ENCODE data around the gene ASTN2.

Gene ASTN2

GRCh38 chr9:116493183-116493860 is 921.5 kb downstream of the ASTN2 start:
- Histone ChIP-seq H3K4me3 (ENCODE audit: low read depth, low read length) (no peak overlapping the region), H3K27me3 (replicated peaks) (no peaks in the 10 kb centered on the region), H3K36me3 (replicated peaks) (no peaks in the 10 kb centered on the region), H3K27ac (no peak overlapping the region)
- no peak for DNase-seq
- TF ChIP-seq, protein P1, sequence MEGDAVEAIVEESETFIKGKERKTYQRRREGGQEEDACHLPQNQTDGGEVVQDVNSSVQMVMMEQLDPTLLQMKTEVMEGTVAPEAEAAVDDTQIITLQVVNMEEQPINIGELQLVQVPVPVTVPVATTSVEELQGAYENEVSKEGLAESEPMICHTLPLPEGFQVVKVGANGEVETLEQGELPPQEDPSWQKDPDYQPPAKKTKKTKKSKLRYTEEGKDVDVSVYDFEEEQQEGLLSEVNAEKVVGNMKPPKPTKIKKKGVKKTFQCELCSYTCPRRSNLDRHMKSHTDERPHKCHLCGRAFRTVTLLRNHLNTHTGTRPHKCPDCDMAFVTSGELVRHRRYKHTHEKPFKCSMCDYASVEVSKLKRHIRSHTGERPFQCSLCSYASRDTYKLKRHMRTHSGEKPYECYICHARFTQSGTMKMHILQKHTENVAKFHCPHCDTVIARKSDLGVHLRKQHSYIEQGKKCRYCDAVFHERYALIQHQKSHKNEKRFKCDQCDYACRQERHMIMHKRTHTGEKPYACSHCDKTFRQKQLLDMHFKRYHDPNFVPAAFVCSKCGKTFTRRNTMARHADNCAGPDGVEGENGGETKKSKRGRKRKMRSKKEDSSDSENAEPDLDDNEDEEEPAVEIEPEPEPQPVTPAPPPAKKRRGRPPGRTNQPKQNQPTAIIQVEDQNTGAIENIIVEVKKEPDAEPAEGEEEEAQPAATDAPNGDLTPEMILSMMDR (IDR thresholded peaks at IDR 0.05; ENCODE audit: low read depth, low read length, missing control alignments): no peak
- in situ Hi-C loops (cut with HindIII; ENCODE audit: low pct_ligation_motif_present, low sequenced_read_pairs): no loop called here

- Histone ChIP-seq H3K36me3 (replicated peaks) (no peaks in the 10 kb centered on the region), H3K27me3 (replicated peaks) (no peaks in the 10 kb centered on the region), H3K27ac (no peak overlapping the region), H3K4me3 (ENCODE audit: low read depth, low read length) (no peak overlapping the region)
- TF ChIP-seq, protein P1 (IDR thresholded peaks at IDR 0.05; ENCODE audit: low read depth, low read length, missing control alignments): no peak
- DNase-seq: no peak
- in situ Hi-C loops (cut with HindIII; ENCODE audit: low pct_ligation_motif_present, low sequenced_read_pairs): no loop called here
Measured at GRCh38 chr9:116491659-116492058, 923.2 kb downstream of the ASTN2 start.

GRCh38 chr9:116491219-116491618 is 923.6 kb downstream of the ASTN2 start:
- Histone ChIP-seq H3K27ac (no peak overlapping the region), H3K4me3 (ENCODE audit: low read depth, low read length) (no peak overlapping the region), H3K36me3 (replicated peaks) (no peaks in the 10 kb centered on the region), H3K27me3 (replicated peaks) (no peaks in the 10 kb centered on the region)
- DNase-seq: no peak
- in situ Hi-C loops (cut with HindIII; ENCODE audit: low pct_ligation_motif_present, low sequenced_read_pairs): no loop called here
- TF ChIP-seq, protein P1 (IDR thresholded peaks at IDR 0.05; ENCODE audit: low read depth, low read length, missing control alignments): no peak

DNA sequence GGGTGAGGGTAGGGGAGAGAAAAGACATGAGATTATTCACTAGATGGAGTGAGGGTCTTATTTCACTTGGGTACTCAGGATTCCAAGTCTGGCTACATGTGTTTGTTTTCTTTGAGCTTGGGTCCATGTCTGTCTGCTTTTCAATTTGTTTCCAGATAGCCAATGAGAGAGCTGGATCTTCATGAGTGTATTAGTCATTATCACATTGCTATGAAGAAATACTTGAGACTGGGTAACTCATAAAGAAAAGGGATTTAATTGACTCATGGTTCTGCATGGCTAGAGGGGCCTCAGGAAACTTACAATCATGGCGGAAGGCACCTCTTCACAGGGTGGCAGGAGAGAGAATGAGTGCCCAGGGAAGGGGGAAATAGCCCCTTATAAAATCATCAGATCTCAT is 924.5 kb downstream of the ASTN2 start:
- Histone ChIP-seq H3K27ac (no peak overlapping the region), H3K36me3 (replicated peaks) (no peaks in the 10 kb centered on the region), H3K27me3 (replicated peaks) (no peaks in the 10 kb centered on the region), H3K4me3 (ENCODE audit: low read depth, low read length) (no peak overlapping the region)
- no peak for DNase-seq
- in situ Hi-C loops (cut with HindIII; ENCODE audit: low pct_ligation_motif_present, low sequenced_read_pairs): no loop called here
- TF ChIP-seq, protein P1 (IDR thresholded peaks at IDR 0.05; ENCODE audit: low read depth, low read length, missing control alignments): no peak

DNA sequence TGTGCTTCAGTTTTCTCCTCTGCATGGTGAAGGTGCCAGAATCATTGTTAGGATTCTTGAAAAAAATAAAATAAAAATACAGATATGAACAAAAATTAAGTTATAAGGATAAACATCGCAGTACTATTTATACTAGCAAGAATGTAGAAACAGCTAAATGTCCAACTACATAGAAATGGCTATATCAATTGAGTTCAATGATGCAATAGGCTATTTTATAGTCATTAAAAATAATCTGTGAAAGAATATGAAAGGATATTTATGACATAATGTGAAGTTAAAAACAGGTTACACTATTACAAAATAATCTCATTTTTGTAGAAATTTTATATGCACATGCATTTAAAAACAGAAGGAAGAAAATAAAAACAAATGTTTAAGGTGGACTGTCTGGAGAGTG is 926.5 kb downstream of the ASTN2 start:
- Histone ChIP-seq H3K27ac (no peak overlapping the region), H3K36me3 (replicated peaks) (no peaks in the 10 kb centered on the region), H3K4me3 (ENCODE audit: low read depth, low read length) (no peak overlapping the region), H3K27me3 (replicated peaks) (no peaks in the 10 kb centered on the region)
- TF ChIP-seq, protein P1 (IDR thresholded peaks at IDR 0.05; ENCODE audit: low read depth, low read length, missing control alignments): no peak
- in situ Hi-C loops (cut with HindIII; ENCODE audit: low pct_ligation_motif_present, low sequenced_read_pairs): no loop called here
- no peak for DNase-seq

DNA sequence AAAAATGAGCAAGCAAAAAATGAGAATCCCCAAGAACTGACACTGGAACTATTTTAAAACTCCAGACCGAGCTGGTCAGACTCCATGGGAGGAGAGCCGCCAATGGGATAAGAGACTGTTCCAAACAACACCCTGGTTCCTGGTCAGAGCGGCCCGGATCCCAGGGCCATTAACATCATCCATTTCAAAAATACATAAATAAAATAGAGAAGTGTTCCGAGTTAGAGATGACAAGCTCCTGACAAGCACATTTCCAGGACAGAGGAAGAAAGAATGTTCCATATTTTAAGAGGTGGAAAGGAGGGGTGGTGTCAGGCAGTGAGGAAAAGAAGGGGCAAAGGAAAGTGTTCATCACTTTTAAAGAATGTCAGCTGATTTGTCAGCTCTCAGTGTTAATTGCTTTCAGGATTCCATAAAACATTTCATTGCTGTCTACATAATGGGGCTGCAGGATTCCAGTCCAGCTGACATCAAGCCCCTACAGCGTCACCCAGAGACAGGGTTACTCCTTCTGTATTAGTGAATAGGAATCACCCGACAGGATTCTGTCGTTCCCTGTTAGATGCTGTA is 930.3 kb downstream of the ASTN2 start:
- H3K27ac ChIP-seq: no peak overlapping the region
- in situ Hi-C loops (cut with HindIII; ENCODE audit: low pct_ligation_motif_present, low sequenced_read_pairs): no loop called here
- no peaks in the 10 kb centered on the region for H3K36me3 ChIP-seq (replicated peaks)
- TF ChIP-seq, protein P1 (IDR thresholded peaks at IDR 0.05; ENCODE audit: low read depth, low read length, missing control alignments): no peak
- no peak overlapping the region for H3K4me3 ChIP-seq (ENCODE audit: low read depth, low read length)
- H3K27me3 ChIP-seq (replicated peaks): no peaks in the 10 kb centered on the region
- no peak for DNase-seq

All from brain microvascular endothelial cell (primary cell).